Pons (tissue), 1 donor: ENCODE results near the gene RNF13.
"Not testable (repeated sequence)": the region's sequence is repeated elsewhere in the genome, so short reads cannot be mapped to it uniquely, and the experiment has no call there.

Experiments used
- DNase-seq: peaks from one replicate; pipeline ENCODE4 v3.0.0-alpha.2; 2016; ENCODE audit warnings: low spot score

Gene RNF13

DNA sequence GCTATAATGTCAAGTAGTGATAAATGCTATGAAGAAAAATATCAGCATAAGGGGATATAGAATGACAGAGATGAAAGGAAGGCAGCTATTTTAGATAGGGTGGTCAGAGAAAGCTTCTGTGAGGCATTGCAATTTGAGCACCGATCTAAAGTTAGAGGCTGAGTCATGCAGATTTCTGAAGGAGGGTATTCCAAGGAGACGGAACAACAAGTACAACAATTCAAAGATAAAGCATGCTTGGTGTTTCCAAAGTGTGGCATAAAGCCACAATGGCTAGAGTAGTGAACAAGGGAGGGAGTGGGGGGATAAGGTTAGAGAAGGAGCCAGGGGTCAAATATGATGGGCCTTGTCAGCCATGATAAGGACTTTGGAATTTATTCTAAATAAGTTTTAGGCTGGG, 85.8 kb downstream of the RNF13 start:
- no peak for DNase-seq

DNA sequence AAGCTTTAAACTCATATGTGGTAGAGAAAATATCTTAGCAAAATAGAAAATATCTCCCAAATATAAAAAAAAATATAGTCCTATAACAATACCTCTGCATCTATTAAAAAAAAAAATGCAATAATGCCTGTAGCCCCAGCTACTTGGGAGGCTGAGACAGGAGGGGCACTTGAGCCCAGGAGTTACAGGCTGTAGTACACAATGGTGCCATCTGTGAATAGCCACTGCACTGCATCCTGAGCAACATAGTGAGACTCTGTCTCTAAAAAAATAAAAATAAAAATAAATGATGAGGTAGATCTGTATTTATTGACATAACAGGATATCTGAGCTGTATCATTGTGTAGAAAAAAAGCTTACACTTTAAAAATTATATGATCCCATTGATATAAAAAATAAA, 87.3 kb downstream of the RNF13 start:
- no peak for DNase-seq

DNA sequence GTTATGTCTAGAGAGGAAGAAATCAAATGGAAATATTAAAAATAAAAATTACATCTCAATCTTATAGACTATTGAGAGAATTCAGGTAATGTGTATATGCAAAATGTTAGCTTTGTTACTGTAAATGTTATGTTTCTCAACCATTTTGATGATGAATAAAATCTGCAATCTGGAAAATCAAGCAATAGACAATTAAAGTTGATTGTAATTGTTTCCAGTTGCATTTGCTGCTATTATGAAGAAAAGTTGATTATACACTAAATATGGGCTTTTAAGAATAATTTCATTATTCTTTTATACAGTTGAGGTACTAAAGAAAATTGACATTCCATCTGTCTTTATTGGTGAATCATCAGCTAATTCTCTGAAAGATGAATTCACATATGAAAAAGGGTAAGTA, 88.8 kb downstream of the RNF13 start:
- no peak for DNase-seq

DNA sequence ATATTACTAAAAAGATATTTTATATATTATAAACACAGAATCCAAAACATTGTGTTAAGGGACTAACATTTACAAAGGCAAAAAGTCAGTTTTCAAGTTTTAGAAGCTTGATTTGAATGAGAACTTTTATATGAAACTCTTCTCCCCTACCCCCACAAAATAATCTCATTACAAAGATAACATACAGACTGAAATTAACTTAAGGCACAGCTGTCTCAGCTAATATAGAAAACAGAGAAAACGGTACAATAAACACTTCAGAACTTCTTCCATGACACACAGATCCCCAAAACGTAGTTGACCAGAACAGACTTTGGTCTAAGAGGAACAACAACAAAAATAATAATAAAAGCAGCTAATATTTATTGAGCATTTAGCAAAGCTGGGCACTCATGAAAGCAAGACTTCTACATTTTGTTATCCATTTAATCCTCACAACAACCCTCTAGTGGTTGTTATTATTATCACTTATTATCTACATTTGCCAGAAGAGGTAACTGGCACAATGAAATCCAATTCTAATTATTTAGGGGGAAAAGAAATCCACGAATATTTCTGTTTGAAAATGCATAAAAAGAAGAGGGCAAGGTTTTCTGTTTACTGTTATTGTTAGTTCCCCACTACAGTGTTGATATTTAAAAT, 89.6 kb downstream of the RNF13 start:
- DNase-seq = no peak

DNA sequence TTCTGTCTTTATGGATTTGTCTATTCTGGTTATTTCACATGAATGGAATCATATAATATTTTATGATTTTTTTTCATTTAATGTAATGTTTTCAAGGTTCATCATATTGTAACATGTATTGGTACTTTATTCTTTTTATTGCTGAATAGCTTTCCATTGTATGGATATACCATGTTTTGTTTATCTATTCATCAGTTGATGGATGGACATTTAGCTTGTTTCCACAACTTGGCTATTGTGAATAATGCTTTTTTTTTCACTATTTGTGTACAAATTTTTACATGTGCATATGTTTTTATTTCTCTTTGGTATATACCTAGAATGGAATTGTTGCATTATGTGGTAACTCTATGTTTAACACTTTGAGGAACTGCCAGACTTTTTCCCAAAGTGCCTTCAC, 93.0 kb downstream of the RNF13 start:
- DNase-seq = no peak

DNA sequence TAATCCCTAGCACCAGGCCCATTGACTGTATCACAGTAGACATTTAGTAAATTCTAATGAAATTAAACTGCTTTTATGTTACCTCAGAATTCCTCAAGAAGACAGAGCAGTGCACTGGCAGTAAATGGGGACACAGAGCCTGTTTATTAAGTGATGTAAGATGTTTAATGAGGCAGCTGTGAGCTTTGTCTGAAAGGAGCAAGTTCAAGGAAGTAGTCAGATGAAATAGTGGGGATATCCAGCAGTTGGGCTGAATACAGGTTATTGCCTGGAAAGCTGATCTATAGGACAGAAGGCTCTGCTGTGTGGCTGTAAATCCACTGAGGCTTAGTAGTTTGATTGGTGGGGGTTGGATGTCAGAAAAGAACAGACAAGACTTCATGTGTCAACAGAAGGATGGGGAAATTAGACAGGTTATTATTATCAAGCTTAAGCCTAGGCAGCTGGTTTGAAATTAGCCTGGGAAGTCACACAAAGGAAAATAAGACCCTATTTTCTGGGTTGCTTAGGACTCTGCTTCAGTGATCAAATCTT, 95.5 kb downstream of the RNF13 start:
- DNase-seq = no peak

DNA sequence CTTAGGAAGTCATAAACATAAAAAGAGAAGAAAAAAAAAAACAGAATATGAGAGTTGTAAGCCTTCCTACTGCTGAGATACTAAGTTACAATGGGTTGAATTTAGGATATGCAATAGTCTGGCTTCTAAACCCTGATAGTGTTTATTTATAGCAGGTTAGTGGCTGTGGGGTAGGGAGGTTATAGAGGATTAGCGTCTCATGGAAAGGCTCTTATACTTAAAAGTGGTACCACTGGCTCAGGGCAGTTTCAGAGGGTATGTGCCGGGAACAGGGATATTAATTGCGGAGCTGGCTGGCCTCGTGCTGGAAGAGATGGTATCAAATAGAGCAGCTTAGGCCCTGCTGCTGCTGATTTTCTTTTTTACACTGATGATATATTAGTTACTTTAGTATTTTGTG, 96.9 kb downstream of the RNF13 start:
- no peak for DNase-seq

DNA sequence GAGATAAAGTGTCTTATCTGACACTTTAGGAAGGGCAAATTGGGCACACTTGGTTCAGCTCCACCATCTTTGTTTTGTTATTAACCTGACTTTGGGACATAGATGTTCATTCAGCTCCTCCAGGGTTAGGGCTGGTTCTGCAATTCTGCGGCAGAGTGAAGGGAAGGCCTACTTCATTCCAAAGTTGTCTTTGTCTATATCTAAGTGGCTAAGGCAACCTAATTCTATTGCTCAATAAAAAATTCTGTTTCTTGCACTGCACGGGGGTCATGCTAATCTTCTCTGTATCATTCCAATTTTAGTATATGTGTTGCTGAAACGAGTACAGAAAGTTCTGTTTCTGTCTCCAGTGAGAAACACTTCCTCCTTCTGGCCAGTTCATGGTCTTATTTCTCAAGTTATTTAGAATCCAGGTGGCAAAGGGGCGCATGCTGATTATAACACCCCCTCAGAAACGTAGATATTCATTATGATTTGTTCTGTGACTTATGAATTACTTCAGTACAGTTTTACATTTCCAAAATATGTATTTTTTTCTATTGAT, 104.2 kb downstream of the RNF13 start:
- no peak for DNase-seq

DNA sequence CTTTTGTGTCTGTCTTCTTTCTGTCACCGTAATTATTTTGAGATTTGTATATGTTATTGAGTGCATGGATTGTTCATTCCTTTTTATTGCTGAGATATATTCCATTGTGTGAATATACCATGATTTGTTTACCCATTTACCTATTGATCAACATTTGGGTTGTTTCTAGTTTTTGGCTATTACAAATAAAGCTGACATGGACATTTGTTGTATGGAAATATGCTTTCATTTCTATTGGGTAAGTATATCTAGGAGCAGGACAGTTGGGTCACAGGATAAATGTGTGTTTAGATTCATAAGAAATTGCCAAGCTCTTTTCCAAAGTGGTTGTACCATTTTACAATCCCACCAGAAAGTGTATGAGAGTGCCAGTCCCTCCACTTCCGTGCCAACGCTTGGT, 106.5 kb downstream of the RNF13 start:
- DNase-seq = no peak

DNA sequence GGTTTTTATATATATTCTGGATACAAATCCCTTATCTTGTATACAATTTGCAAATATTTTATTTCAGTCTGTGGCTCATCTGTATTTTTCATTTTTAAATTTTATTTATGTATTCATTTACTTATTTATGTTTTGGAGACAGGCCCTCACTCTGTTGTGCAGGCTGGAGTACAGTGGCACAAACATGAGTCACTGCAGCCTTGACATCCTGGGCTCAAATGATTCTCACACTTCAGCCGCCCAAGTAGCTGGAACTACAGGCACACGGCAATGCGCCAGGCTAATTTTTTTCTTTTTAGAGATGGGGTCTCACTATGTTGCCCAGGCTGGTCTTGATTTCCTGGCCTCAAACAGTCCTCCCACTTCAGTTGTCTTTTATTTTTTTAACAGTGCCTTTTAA, 107.1 kb downstream of the RNF13 start:
- no peak for DNase-seq

DNA sequence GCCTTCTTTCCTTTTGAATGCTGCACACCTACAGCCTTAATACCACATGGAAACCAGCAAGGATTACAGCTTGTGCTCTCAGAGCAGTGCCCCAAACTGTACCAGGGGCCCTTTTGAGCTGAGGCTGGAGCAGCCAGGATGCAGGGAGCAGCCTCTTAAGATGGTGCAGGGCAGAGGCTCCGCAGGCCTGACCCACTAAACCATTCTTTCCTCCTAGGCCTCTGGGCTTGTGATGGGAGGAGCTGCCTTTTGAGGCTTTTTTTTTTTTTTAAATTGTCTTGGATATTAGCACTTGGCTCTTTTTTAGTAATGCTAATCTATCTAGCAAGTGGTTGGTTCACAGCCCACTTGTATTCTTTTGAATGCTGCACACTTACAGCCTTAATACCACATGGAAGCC, 120.0 kb downstream of the RNF13 start:
- DNase-seq = no peak

DNA sequence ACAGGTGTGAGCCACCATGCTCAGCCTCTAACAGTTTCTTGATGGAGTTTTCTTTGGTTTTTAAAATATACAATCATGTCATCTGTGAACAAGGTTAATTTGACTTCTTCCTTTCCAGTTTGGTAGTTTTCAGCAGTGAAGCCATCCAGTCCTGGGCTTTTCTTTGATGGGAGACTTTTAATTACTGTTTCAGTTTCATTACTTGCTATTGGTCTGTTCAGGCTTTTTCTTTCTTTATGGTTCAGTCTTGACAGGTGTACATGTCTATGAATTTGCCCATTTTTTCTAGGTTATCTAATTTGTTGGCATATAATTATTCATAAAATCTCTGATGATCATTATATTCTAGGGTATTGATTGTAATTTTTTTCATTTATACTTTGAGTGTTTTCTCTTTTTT, 120.8 kb downstream of the RNF13 start:
- DNase-seq = no peak

DNA sequence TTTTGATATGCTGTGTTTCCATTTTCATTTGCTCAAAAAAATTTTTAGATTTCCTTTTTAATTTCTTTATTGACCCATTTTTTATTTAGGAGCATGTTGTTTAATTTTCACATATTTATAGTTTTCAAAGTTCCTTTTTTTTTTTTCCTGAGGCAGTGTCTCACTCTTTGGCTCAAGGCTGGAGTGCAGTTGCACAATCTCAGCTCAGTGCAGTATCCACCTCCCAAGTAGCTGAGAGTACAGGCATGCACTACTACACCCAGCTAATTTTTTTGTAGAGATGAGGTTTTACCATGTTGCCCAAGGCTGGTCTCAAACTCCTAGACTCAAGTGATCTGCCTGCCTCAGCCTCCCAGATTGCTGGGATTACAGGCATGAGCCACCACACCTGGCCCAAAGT, 121.5 kb downstream of the RNF13 start:
- no peak for DNase-seq

DNA sequence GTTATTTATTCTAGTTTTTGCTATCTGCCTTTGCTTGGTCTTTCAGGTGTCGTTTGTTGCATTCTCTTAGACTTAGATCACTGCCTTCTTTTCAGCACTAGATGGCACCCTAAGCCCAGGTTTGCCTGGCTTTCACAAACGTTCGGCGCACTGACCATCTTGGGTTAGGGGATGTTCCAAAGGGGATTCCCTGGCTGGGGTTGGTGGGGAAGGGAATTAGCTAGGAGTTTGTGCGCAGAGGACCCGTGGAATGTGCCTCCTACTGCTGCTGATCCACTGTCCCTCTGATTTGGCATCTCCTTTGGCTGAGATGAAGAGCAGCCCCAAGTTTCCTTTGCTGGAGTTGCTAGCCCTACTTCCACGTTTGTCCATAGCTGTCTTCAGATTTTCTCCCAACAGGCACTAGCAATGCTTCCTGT, 123.8 kb downstream of the RNF13 start:
- DNase-seq = no peak

DNA sequence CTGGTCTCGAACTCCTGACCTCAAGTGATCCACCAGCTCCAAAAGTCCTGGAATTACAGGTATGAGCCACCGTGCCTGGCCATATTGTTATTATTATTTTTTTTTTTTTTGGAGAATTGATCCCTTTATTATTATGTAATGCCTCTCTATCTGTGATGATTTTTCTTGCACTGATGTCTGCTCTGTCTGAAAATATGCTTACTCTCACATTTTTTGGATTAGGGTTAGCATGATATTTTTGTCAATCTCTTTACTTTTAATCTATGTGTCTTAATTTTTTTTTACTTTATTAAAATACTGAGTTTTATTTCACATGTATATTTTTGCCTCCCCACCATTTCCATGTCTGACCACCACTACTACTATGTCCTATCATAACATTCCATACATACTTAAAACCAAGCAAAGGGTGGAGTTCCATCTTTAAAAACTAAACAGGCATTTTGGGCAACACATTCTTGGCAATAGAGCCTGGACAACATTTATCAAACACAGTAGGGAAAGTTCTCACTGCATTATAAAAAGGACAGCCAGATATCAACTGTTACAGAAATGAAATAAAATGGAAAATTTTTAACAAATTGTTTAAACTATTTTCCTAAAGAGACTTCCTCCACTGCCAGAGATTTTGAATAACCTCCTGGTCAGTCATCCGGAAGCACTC, 125.5 kb downstream of the RNF13 start:
- DNase-seq = not testable (repeated sequence)

DNA sequence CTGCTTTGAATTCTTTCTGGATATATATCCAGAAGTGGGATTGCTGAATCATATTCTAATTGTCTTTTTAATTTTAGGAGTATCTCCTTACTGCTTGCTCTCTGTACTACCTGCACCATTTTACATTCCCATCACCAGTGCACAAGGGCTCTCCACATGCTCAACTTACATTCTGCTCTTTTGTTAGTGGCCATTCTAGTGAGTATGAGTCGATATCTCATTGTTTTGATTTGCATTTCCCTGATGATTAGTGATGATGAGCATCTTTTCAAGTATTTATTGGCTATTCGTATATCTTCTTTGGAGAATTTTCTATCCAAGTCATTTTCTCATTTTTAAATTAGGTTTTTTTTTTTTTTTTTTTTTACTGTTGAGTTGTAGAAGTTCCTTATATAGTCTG, 128.2 kb downstream of the RNF13 start:
- DNase-seq = no peak

DNA sequence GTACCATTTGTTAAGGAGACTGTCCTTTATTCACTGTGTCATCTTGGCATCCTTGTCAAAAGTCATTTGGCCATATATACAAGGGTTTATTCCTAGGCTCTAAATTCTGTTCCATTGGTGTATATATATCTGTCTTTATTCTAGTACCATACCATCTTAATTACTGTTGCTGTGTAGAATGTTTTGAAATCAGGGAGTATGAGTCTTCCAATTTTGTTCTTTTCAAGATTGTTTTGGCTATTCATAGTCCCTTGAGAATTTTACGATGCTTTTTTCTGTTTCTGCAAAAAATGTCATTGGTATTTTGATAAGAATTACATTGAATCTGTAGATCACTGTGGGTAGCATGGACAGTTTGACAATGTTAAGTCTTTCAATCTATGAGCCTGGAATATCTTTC, 128.9 kb downstream of the RNF13 start:
- no peak for DNase-seq

DNA sequence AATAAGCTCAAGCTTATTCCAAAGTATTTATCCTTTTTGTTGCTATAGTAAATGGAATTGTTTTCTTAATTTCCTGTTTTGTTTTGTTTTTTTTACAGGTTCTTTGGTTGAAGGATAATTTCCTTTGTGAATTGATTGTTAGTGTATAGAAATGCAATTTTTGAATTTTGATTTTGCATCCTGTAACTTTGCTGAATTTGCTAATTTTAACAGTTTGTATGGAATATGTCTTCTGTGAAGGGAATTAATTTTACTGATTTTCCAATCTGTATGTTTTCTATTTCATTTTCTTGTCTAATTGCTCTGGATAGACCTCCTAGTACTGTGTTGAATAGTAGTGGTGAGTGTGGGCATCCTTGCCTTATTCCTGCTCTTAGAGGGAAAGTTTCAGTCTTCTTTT, 129.4 kb downstream of the RNF13 start:
- DNase-seq = no peak

DNA sequence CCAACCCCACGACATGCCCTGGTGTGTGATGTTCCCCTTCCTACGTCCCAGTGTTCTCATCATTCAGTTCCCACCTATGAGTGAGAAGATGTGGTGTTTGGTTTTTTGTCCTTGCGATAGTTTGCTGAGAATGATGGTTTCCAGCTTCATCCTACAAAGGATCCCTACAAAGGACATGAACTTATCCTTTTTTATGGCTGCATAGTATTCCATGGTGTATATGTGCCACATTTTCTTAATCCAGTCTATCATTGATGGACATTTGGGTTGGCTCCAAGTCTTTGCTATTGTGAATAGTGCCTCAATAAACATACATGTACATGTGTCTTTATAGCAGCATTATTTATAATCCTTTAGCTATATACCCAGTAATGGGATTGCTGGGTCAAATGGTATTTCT, 131.0 kb downstream of the RNF13 start:
- not testable (repeated sequence) for DNase-seq

DNA sequence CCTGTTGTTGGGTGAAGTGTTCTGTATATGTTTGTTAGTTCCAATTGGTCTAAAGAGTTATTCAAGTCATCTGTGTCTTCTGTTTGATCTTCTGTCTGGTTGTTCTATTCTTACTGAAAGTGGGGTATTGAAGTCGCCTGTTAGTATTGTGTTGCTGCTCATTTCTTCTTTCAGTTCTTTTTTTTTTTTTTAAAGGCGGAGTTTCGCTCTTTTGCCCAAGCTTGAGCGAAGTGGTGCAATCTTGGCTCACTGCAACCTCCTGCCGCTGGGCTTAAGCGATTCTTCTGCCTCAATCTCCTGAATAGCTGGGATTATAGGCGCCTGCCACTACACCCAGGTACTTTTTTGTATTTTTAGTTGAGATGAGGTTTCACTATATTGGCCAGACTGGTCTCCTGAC, 134.2 kb downstream of the RNF13 start:
- no peak for DNase-seq

DNA sequence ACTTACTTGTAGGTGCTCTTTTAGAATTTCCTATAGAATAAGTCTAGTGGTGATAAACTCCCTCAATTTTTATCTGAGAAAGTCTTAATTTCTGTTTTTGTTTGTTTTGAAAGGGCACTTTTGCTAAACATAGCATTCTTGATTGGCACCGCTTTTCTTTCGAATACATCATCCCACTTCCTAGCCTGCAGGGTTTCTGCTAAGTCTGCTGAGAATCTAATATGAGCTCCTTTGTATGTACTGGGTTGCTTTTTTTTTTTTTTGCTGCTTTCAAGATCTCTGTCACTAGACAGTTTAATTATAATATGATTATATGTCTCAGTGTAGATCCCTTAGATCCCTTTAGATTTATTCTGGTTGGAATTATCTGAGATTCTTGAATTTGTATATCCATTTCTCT, 136.2 kb downstream of the RNF13 start:
- DNase-seq = no peak

DNA sequence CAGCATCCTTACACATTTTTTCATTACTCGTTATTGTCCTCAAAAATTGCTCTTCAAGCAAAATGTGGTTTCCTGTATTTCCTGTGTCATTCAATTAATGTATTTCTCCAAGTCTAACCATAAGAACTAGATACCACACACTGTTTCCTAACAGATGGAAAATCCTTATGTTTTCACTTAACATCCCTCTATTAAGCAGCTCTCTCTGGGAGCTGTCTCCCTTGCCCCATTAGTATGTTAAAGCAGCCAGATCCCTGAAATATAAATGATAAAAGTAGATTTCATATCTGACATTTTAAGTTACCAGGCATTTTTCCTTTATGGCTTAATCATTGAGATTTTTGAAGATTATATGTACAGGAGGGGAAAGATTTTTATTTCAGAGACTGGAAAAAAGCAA, 141.8 kb downstream of the RNF13 start:
- peak; percentile 15 for DNase-seq

DNA sequence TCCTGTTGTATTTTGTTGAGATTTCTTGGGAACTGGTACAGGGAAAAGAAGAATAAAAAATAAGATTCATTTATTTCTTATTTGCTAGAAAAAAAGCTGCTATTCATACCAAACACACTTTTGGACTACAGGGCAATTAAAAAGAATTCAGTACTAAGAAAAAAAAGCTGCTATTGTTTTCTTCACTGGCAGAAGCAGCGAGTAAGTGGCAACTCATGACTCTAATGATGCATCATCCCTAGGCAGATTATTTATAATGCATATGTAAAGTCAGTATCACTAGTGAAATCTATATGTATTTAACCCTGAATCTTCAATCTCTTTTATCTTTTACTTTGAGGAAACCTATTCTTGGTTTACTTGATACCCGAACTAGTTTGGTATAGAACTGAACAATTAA, 142.4 kb downstream of the RNF13 start:
- peak; percentile 89 for DNase-seq
